HG02678 (cell line): ENCODE results near the gene BMF.
A peak's percentile ranks its signal among the peaks of the same experiment; 100 is the strongest.
"Not testable (repeated sequence)": the region's sequence is repeated elsewhere in the genome, so short reads cannot be mapped to it uniquely, and the experiment has no call there.

ENCODE experiments used
- ATAC-seq: cut with Tn5 transposase; IDR thresholded peaks from one replicate; pipeline ENCODE4 v1.9.1; 2021; ENCODE audit warnings: mild to moderate bottlenecking, moderate library complexity; ENCODE audit not compliant: unreplicated experiment

The BMF gene

GRCh38 chr15:40088929-40089755 lies 19.5 kb downstream of the BMF start:
- no peak for ATAC-seq

- no peak for ATAC-seq
These were observed 20.4 kb downstream of the BMF start for GRCh38 chr15:40087991-40088928.

- ATAC-seq: no peak
These were observed 21.4 kb downstream of the BMF start for GRCh38 chr15:40087068-40087810.

GRCh38 chr15:40085266-40085665 lies 23.4 kb downstream of the BMF start:
- ATAC-seq: no peak

GRCh38 chr15:40084650-40085049 lies 24.0 kb downstream of the BMF start:
- no peak for ATAC-seq

DNA sequence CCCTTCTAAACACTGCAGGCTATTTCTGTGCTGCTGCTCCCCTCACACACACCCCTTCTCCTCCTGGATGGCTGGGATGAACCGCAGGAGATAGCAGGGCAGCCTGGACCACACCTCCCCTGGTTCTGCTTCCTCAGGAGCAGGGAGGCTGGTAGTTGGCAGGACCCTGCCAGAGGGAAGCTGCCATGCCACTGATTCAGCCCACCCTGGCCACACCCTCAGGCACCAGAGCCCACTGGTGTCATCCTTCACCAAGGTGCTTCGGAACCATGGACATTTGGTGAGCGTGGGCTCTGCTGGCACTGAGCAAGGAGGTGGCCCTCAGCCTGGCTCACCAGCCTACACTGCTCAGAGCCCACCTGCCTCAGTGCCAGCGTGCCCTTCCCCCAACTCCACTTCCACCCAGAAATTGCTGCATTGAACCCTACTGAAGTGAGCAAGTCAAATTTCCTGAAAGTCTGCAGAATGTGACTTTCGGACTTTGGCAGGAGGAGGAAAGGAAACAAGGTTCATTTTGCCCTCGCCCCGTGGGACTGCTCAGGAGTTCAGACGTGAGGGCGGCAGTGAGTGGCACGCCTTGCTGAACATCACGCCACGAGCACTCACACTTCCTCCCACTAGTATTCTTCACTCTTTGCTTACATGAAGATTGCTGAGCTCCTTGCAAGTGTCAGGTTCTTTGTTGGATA lies 26.3 kb downstream of the BMF start:
- no peak for ATAC-seq

- peak; percentile 49 for ATAC-seq
These were observed 26.9 kb downstream of the BMF start for GRCh38 chr15:40081691-40082194.

GRCh38 chr15:40080847-40081246 lies 27.8 kb downstream of the BMF start:
- no peak for ATAC-seq

DNA sequence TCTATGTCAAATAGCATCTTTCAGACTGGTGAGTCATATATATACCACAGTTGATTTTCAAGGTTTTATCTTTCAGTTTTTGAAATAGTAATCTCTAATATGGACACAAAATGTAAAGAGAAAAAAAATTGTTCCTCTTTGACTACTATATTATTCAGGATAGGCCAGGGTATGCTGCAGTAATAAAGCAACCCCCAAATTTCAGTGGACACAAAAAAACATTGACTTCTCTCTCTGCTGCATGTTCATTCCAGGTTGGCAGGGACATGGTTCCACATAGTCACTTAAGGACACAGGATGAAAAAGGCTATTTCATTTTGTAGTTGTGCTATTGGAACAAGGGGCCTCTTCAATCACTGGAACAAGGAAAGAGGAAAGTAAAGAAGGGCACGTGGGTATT lies 28.6 kb downstream of the BMF start:
- ATAC-seq: no peak

GRCh38 chr15:40079456-40079855 lies 29.2 kb downstream of the BMF start:
- ATAC-seq: no peak

DNA sequence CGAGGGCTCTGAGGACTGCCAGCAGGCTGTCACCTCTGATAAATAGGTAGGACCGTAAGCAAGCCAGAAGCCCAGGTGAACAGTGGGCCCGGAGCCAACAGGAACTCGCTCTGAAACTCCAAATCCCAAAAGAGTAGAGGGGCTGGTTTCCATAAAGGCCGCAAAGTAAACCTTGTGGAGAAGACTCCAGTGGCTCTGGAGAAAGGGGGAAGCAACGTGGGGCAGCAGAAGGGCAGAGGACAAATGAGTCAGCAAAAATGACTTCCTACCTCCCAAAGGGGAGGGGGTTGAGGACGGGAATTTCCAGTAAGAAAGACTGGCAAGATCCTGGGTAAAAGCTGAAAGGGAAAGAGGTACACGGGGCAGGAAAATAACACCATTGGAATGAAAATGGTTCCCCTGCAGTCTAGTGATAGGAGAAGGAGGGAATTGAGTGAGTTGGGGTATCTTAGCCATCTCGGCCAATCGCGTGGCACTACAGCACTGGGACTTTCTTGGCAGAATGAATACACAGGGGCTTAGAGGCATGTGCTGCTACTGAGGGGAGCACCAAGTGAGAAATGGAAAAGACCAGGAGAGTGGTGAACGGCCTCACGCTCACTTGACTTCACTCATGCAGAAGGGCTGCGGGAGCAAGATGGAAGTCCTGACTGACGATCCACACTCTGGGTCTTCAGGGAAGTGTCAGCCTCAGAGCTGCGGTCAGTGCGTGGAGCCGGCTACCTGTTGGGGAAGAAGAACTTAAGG lies 33.2 kb downstream of the BMF start:
- no peak for ATAC-seq

DNA sequence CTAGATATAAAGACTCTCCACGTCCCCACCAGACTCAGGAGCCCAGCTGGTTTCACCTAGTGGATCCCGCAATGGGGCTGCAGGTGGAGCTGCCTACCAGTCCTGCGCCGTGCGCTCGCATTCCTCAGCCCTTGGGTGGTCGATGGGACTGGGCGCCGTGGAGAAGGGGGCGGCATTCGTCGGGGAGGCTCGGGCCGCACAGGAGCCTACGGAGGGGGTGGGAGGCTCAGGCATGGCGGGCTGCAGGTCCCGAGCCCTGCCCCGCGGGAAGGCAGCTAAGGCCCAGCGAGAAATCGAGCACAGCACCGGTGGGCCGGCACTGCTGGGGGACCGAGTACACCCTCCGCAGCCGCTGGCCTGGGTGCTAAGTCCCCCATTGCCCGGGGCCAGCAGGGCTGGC lies 34.0 kb downstream of the BMF start:
- ATAC-seq: not testable (repeated sequence)

DNA sequence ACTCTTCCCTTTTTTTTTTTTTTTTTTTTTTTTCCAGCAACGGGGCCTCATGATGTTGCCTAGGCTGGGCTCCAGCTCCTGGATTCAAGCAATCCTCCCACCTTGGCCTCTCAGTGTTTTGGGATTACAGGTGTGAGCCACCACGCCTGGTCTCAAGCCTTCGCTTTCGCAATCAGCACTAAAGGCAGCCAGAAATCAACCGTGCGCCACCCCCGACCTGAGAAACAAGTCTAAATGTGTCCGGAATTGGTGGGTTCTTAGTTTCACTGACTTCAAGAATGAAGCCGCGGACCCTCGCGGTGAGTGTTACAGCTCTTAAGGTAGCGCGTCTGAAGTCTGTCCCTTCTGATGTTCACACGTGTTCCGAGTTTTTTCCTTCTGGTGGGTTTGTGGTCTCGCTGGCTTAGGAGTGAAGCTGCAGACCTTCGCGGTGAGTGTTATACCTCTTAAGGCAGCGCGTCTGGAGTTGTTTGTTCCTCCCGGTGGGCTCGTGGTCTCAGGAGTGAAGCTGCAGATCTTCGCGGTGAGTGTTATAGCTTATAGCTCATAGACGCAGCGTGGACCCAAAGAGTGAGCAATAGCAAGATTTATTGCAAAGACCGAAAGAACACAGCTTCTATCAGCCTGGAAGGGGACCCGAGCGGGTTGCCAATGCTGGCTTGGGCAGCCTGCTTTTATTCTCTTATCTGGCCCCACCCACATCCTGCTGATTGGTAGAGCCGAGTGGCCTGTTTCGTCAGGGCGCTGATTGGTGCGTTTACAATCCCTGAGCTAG lies 34.8 kb downstream of the BMF start:
- ATAC-seq: not testable (repeated sequence)

- ATAC-seq: no peak
These were observed 36.3 kb downstream of the BMF start for GRCh38 chr15:40072216-40072990.

- no peak for ATAC-seq
These were observed 38.0 kb downstream of the BMF start for GRCh38 chr15:40070608-40071218.

- ATAC-seq: no peak
These were observed 38.5 kb downstream of the BMF start for GRCh38 chr15:40070166-40070557.
